ENCODE measurements around the gene SLC7A14.

The SLC7A14 gene

DNA sequence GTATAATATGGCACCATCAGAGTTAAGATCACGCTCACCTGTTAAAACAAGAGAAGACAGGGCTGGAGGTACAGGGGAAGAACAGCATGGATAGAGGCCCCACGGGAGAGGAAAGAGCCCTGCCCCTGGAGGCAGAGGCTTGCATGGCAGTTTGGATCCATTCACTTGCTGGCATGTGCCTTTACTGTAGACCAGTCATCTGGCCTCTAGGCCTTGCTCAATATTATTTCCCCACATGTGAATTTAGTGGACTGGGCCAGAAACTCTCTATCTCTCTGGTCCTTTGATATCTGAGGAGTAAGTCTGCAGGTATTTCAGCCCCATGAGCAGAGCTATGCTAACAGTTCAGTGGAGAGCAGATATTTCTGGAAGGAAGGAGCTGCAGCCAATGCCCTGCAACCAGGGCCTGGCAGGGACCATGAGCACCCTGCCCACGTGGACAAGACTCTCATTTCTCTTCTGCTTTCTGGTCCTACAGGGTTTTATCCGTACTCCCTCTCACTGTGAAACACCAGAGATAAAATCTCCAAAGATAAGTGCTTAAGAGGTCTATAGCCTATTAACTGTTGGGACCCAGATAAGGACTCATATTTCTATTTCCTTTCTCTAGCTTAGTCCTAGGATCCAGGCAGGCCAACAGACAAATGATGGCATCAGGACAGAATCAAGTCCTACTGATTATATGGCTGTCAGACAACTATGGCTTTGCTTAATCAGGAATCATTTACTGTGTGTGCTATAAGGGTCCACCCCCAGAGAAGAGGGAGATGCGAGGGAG lies 102.2 kb downstream of the SLC7A14 start:
- Histone ChIP-seq H3K79me2 (ENCODE audit: low read length) (no peaks in the 10 kb centered on the region), H3K9me3 (replicated peaks; ENCODE audit: insufficient read depth, low read length) (no peaks in the 10 kb centered on the region), H2AFZ (ENCODE audit: low read length) (no peak overlapping the region), H3K27ac (ENCODE audit: low read length) (no peak overlapping the region), H3F3A (ENCODE audit: insufficient read depth, low read length) (no peaks in the 10 kb centered on the region), H3K4me3 (ENCODE audit: low read length) (no peak overlapping the region), H3K27me3 (replicated peaks; ENCODE audit: insufficient read depth, low read length) (no peaks in the 10 kb centered on the region), H3K4me1 (ENCODE audit: low read length) (no peaks in the 10 kb centered on the region), H3K36me3 (replicated peaks; ENCODE audit: insufficient read depth, low read length) (no peaks in the 10 kb centered on the region), H3K4me2 (ENCODE audit: low read depth, low read length) (no peak overlapping the region), H3K9ac (ENCODE audit: low read length) (no peak overlapping the region), H4K20me1 (ENCODE audit: insufficient read depth, low read length) (no peaks in the 10 kb centered on the region), H3K9me2 (replicated peaks; ENCODE audit: insufficient read depth, low read length) (no peaks in the 10 kb centered on the region)
- no peak for DNase-seq
- no peak for TF ChIP-seq EZH2 (optimal IDR thresholded peaks at IDR 0.05; ENCODE audit: low read depth, low read length)
- TF ChIP-seq EZH2phosphoT487 (IDR thresholded peaks at IDR 0.05; ENCODE audit: low read length) = no peak
- no peak for TF ChIP-seq CTCF (IDR thresholded peaks at IDR 0.05; ENCODE audit: low read length)

DNA sequence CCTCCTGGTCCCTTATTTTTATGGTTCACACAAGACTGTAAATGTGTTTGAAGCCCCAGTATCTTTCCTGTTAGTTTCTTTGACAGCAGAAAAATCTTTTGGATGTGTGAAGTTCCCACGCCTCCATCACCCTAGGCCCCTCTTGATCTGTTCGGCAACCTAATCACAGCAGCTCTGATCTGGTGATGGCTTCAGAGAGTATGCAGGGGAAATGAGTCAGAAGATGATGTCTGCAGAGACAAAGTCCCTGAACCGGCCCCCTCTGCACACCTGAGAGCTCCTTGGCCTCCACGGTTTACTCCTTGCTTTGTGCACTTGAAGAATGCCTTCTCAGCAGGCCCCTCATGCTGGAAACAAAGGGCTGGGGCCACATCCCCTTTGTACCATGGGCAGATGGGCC lies 103.7 kb downstream of the SLC7A14 start:
- H3K27ac ChIP-seq (ENCODE audit: low read length) = no peak overlapping the region
- H3K9me2 ChIP-seq (replicated peaks; ENCODE audit: insufficient read depth, low read length) = no peaks in the 10 kb centered on the region
- DNase-seq = no peak
- no peaks in the 10 kb centered on the region for H3F3A ChIP-seq (ENCODE audit: insufficient read depth, low read length)
- TF ChIP-seq EZH2 (optimal IDR thresholded peaks at IDR 0.05; ENCODE audit: low read depth, low read length) = no peak
- TF ChIP-seq EZH2phosphoT487 (IDR thresholded peaks at IDR 0.05; ENCODE audit: low read length) = no peak
- no peak for TF ChIP-seq CTCF (IDR thresholded peaks at IDR 0.05; ENCODE audit: low read length)
- H3K79me2 ChIP-seq (ENCODE audit: low read length) = no peaks in the 10 kb centered on the region
- no peaks in the 10 kb centered on the region for H3K27me3 ChIP-seq (replicated peaks; ENCODE audit: insufficient read depth, low read length)
- H3K4me1 ChIP-seq (ENCODE audit: low read length) = no peaks in the 10 kb centered on the region
- no peak overlapping the region for H3K9ac ChIP-seq (ENCODE audit: low read length)
- no peaks in the 10 kb centered on the region for H3K36me3 ChIP-seq (replicated peaks; ENCODE audit: insufficient read depth, low read length)
- no peak overlapping the region for H2AFZ ChIP-seq (ENCODE audit: low read length)
- no peak overlapping the region for H3K4me2 ChIP-seq (ENCODE audit: low read depth, low read length)
- no peaks in the 10 kb centered on the region for H4K20me1 ChIP-seq (ENCODE audit: insufficient read depth, low read length)
- no peaks in the 10 kb centered on the region for H3K9me3 ChIP-seq (replicated peaks; ENCODE audit: insufficient read depth, low read length)
- no peak overlapping the region for H3K4me3 ChIP-seq (ENCODE audit: low read length)

- Histone ChIP-seq H3F3A (ENCODE audit: insufficient read depth, low read length) (no peaks in the 10 kb centered on the region), H4K20me1 (ENCODE audit: insufficient read depth, low read length) (no peaks in the 10 kb centered on the region), H3K27ac (ENCODE audit: low read length) (no peak overlapping the region), H3K4me3 (ENCODE audit: low read length) (no peak overlapping the region), H2AFZ (ENCODE audit: low read length) (no peak overlapping the region), H3K4me2 (ENCODE audit: low read depth, low read length) (no peak overlapping the region), H3K27me3 (replicated peaks; ENCODE audit: insufficient read depth, low read length) (no peaks in the 10 kb centered on the region), H3K4me1 (ENCODE audit: low read length) (no peaks in the 10 kb centered on the region), H3K9me3 (replicated peaks; ENCODE audit: insufficient read depth, low read length) (no peaks in the 10 kb centered on the region), H3K36me3 (replicated peaks; ENCODE audit: insufficient read depth, low read length) (no peaks in the 10 kb centered on the region), H3K79me2 (ENCODE audit: low read length) (no peaks in the 10 kb centered on the region), H3K9me2 (replicated peaks; ENCODE audit: insufficient read depth, low read length) (no peaks in the 10 kb centered on the region), H3K9ac (ENCODE audit: low read length) (no peak overlapping the region)
- TF ChIP-seq EZH2phosphoT487 (IDR thresholded peaks at IDR 0.05; ENCODE audit: low read length) (no peak), CTCF (IDR thresholded peaks at IDR 0.05; ENCODE audit: low read length) (no peak), EZH2 (optimal IDR thresholded peaks at IDR 0.05; ENCODE audit: low read depth, low read length) (no peak)
- DNase-seq = no peak
Measured at GRCh38 chr3:170480111-170480510, 105.8 kb downstream of the SLC7A14 start.
